B cell (primary cell): ENCODE results near the gene CD4.

Experiments
- CTCF ChIP-seq: fragments of 200-600 bp; IDR thresholded peaks from one replicate; pipeline ENCODE4 v1.8.0; 2022; ENCODE audit warnings: antibody characterized with exemption, mild to moderate bottlenecking
- EZH2 ChIP-seq: IDR thresholded peaks from 2 replicates; pipeline ENCODE4 v1.6.1; 2012; ENCODE audit warnings: borderline replicate concordance, low read depth, mild to moderate bottlenecking, moderate library complexity, low read length; ENCODE audit not compliant: insufficient read depth, poor library complexity, severe bottlenecking

DNA sequence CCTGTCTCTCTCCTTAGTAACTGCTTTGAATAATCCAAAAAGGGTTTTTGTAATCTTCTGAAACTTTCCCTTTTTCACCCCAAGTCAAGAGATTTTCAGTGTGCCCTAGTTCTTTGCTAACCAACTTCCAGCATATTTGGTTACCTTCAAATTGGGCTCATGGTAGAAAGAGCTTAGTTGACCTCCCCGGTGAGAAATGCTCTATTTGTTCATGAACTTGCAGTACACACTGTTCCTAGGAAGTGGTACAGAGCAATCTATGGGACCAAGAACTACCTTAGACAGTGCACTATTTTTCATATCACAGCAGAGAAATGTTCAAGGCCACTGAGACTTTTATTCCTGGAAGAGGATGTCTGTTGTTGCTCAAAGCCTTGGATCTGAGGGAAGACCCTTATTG lies 64.3 kb downstream of the CD4 start:
- TF ChIP-seq CTCF: no peak
- TF ChIP-seq EZH2: no peak
